Right lung (tissue), 5 donors: ENCODE results near the gene FBRS. TPM values are rescaled to one million over a fixed set of nuclear protein-coding genes. Genes with fewer than 3 reads are reported as not detected.
"Not testable (repeated sequence)": the region's sequence is repeated elsewhere in the genome, so short reads cannot be mapped to it uniquely, and the experiment has no call there.

ENCODE experiments used
- DNase-seq, 2 donors: peaks; one replicate each; pipeline ENCODE4 v3.0.0-alpha.2; 2013
- polyA plus RNA-seq, 5 donors: library from polyadenylated mRNA; unstranded; fragments of 120-200 nt; gene quantifications; one replicate each; pipeline versions ENCODE4 v1.2.1 to v1.2.3, GENCODE V29; 2013; ENCODE audit warnings: inconsistent platforms in 1 of 5, low replicate concordance in 1 of 5; ENCODE audit not compliant: insufficient read length in 5 of 5, insufficient read depth in 1 of 5

Gene FBRS
- polyA plus RNA-seq, 5 donors, result 45.0 to 78.2 (median 65.3) TPM

GRCh38 chr16:30663038-30663437 lies 4.8 kb downstream of the FBRS start:
- DNase-seq, result no peak

- no peak for DNase-seq
Measured at GRCh38 chr16:30663820-30664219, 5.6 kb downstream of the FBRS start.

- no peak for DNase-seq
Measured at GRCh38 chr16:30664616-30665109, 6.4 kb downstream of the FBRS start.

- no peak for DNase-seq
Measured at GRCh38 chr16:30665155-30665829, 7.1 kb downstream of the FBRS start.

- no peak for DNase-seq
Measured at GRCh38 chr16:30665830-30666190, 7.6 kb downstream of the FBRS start.

- DNase-seq, result no peak
Measured at GRCh38 chr16:30666681-30667080, 8.4 kb downstream of the FBRS start.

GRCh38 chr16:30667361-30667905 lies 9.2 kb downstream of the FBRS start:
- DNase-seq, result no peak

GRCh38 chr16:30668393-30668792 lies 10.2 kb downstream of the FBRS start:
- no peak for DNase-seq

GRCh38 chr16:30669026-30669902 lies 11.0 kb downstream of the FBRS start:
- DNase-seq, result no peak

- DNase-seq, result no peak
Measured at GRCh38 chr16:30669903-30670824, 11.9 kb downstream of the FBRS start.

GRCh38 chr16:30675143-30675542 lies 16.9 kb downstream of the FBRS start:
- no peak for DNase-seq

- DNase-seq, result no peak
Measured at GRCh38 chr16:30677931-30678585, 19.8 kb downstream of the FBRS start.

- DNase-seq, result no peak
Measured at GRCh38 chr16:30678586-30678970, 20.3 kb downstream of the FBRS start.

GRCh38 chr16:30680326-30680725 lies 22.1 kb downstream of the FBRS start:
- no peak for DNase-seq

- DNase-seq, result peak in 1 of 2 donors; percentile 13
Measured at GRCh38 chr16:30688701-30689100, 30.5 kb downstream of the FBRS start.

- DNase-seq, result no peak
Measured at GRCh38 chr16:30691907-30692306, 33.7 kb downstream of the FBRS start.

GRCh38 chr16:30692396-30693064 lies 34.3 kb downstream of the FBRS start:
- no peak for DNase-seq

- no peak for DNase-seq
Measured at GRCh38 chr16:30694926-30695693, 36.9 kb downstream of the FBRS start.

GRCh38 chr16:30696646-30697045 lies 38.4 kb downstream of the FBRS start:
- DNase-seq, result not testable (repeated sequence)
